ENCODE data around the gene ISLR.

The ISLR gene

GRCh38 chr15:74128785-74129585, 44.5 kb upstream of the ISLR start:
- Histone ChIP-seq H3K9me3 (no peaks in the 10 kb centered on the region), H3K36me3 (no peaks in the 10 kb centered on the region), H3K27me3 (peaks cover 100% of the 10 kb centered on the region), H3K4me3 (ENCODE audit: low read depth in 1 of 2, low read length in 1 of 2) (no peak overlapping the region), H3K27ac (no peak overlapping the region), H3K4me1 (ENCODE audit: control insufficient read depth in 1 of 2, insufficient read depth in 1 of 2, low read depth in 1 of 2, low read length in 1 of 2) (peaks cover 4 to 9% of the 10 kb centered on the region in 2 experiments)
- TF ChIP-seq, protein P1, sequence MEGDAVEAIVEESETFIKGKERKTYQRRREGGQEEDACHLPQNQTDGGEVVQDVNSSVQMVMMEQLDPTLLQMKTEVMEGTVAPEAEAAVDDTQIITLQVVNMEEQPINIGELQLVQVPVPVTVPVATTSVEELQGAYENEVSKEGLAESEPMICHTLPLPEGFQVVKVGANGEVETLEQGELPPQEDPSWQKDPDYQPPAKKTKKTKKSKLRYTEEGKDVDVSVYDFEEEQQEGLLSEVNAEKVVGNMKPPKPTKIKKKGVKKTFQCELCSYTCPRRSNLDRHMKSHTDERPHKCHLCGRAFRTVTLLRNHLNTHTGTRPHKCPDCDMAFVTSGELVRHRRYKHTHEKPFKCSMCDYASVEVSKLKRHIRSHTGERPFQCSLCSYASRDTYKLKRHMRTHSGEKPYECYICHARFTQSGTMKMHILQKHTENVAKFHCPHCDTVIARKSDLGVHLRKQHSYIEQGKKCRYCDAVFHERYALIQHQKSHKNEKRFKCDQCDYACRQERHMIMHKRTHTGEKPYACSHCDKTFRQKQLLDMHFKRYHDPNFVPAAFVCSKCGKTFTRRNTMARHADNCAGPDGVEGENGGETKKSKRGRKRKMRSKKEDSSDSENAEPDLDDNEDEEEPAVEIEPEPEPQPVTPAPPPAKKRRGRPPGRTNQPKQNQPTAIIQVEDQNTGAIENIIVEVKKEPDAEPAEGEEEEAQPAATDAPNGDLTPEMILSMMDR (IDR thresholded peaks at IDR 0.05): no peak

DNA sequence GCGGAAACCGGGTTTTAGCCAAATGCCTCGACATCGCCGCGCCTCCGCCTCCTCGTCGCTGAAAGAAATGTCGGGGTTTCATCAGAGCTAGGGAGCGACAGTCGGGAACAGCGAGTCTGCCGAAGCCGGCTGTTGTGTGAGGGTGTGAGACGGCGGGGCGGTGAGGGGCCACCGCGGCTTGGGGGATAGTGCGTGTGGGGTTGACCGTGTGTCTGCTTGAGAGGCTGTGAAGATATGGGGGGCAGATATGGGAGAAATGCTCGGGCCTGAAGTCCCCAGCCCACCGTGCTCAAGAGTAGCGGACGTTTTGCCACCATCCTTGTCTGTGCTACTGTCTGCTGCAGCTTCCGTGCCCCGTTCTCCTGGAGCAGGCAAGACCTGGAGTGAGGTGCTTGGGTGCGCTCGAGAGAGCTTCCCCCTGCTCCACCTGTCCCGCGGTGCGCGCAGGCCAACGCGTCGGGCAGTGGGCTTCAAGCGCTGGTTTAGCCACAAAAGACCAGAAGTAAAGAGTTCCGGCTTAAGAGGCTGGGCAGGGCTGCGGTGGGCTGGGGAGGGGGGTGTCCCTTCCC, 43.8 kb upstream of the ISLR start:
- Histone ChIP-seq H3K27ac (no peak overlapping the region), H3K9me3 (no peaks in the 10 kb centered on the region), H3K4me3 (ENCODE audit: low read depth in 1 of 2, low read length in 1 of 2) (no peak overlapping the region), H3K36me3 (no peaks in the 10 kb centered on the region), H3K27me3 (peaks cover 100% of the 10 kb centered on the region), H3K4me1 (ENCODE audit: control insufficient read depth in 1 of 2, insufficient read depth in 1 of 2, low read depth in 1 of 2, low read length in 1 of 2) (peaks cover 4 to 9% of the 10 kb centered on the region in 2 experiments)
- TF ChIP-seq, protein P1 (IDR thresholded peaks at IDR 0.05): no peak

DNA sequence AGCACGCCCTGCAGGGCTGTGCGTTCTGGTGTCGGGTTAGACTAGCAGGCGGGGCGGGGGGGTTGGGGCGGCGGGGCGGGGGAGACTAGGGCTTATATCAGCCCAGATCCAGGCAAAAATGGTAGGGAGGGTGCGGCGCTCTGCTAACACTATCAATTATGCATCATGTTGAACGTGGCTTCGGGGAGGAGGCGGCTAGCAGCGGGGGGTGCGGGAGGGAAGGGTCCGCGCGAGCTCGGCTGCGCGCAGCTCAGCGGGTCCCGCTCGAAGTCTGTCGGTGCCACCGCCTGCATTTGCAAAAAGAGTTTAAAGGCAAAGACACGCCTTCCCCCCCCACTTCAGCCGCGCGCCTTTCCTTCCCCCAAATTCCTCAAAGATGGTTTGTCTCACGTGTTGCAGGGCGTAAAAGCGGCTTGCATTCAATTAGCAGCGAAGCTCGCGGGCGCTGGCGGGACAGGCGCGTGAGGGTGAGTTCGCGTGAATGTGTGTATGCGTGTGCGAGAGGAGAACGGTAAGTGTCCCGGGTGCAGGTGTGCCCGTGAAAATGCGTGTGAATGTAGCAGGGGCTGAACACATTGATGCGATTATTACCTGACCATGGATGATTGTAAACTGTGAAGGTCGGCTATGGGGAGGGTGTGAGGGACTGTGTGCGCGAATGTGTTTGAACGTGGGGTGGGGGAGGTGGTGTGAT, 43.2 kb upstream of the ISLR start, which contains the start of gene ISLR2:
ISLR2 (plus strand) TSS at position 432 of the 694 bp plus-strand sequence. CDS start 2,169 bp downstream, outside the sequence.
- Histone ChIP-seq H3K36me3 (no peaks in the 10 kb centered on the region), H3K27ac (no peak within 1 kb of the TSS), H3K27me3 (peaks cover 100% of the 10 kb centered on the region), H3K9me3 (no peaks in the 10 kb centered on the region), H3K4me3 (ENCODE audit: low read depth in 1 of 2, low read length in 1 of 2) (no peak within 1 kb of the TSS), H3K4me1 (ENCODE audit: control insufficient read depth in 1 of 2, insufficient read depth in 1 of 2, low read depth in 1 of 2, low read length in 1 of 2) (peaks cover 4 to 9% of the 10 kb centered on the region in 2 experiments)
- TF ChIP-seq, protein P1 (IDR thresholded peaks at IDR 0.05): no peak

DNA sequence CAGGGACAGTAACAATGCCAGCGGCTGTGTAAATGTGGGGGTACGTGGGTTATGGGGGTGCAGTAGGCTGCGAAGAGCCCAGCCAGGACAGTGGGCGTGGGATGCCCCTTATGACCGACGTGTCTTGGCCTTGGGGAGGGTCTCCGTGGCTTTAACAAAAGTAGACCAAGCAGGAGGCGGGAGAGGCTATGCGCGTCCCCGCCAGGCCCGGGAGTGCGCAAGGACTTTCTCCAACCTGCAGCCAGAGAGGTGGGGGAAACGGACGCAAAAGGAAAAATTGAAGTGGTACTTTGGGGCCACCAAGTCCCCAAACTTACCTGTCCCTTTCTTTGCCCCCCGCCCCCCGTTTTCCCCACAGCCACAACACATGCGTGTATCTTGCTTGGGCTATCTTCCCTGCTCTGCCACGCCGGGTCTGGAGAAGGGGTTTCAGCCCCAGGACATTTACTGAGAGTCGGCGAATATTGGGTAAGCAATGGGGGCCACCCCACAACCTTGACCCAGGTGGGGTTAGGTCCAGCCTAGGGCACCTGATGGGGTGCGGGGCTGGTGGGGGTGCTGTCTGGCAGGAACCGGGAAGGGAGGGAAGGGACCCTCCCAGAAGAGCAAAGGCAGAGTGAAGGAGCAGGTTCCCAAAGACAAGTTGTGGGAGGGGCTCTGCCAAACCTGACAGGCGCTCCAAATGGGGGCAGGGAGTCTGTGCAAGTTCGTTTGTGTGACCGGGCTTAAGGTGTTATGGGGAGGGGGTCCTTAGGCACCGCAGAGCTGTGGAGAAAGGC, 42.5 kb upstream of the ISLR start:
- Histone ChIP-seq H3K27ac (no peak overlapping the region), H3K27me3 (peaks cover 100% of the 10 kb centered on the region), H3K4me3 (ENCODE audit: low read depth in 1 of 2, low read length in 1 of 2) (no peak overlapping the region), H3K9me3 (no peaks in the 10 kb centered on the region), H3K36me3 (no peaks in the 10 kb centered on the region), H3K4me1 (ENCODE audit: control insufficient read depth in 1 of 2, insufficient read depth in 1 of 2, low read depth in 1 of 2, low read length in 1 of 2) (peaks cover 4 to 9% of the 10 kb centered on the region in 2 experiments)
- TF ChIP-seq, protein P1 (IDR thresholded peaks at IDR 0.05): no peak
